Esophagus (tissue), 2 donors: ENCODE results near the gene ACE. TPM values are rescaled to one million over a fixed set of nuclear protein-coding genes. Genes with fewer than 3 reads are reported as not detected.

Experiments used
- H3K27ac ChIP-seq, 2 donors: one replicate each; pipeline ENCODE4 v1.5.1; 2013; ENCODE audit warnings: low read depth in 2 of 2, mild to moderate bottlenecking in 2 of 2, inconsistent platforms in 1 of 2, low read length in 1 of 2, moderate library complexity in 1 of 2
- H3K27me3 ChIP-seq, 2 donors: one replicate each; pipeline ENCODE4 v1.6.1; 2013; ENCODE audit warnings: low read length in 2 of 2, control low read depth in 1 of 2, mild to moderate bottlenecking in 1 of 2; ENCODE audit not compliant: insufficient read depth in 2 of 2, control insufficient read depth in 1 of 2
- H3K36me3 ChIP-seq, 2 donors: one replicate each; pipeline ENCODE4 v1.6.1; 2013; ENCODE audit warnings: low read length in 1 of 2; ENCODE audit not compliant: control insufficient read depth in 2 of 2, insufficient read depth in 2 of 2
- H3K4me1 ChIP-seq, 2 donors: one replicate each; pipeline ENCODE4 v1.6.1; 2013; ENCODE audit warnings: low read length in 1 of 2; ENCODE audit not compliant: control insufficient read depth in 2 of 2, insufficient read depth in 2 of 2
- H3K4me3 ChIP-seq, 2 donors: one replicate each; pipeline ENCODE4 v1.5.1; 2013; ENCODE audit warnings: low read length in 2 of 2, mild to moderate bottlenecking in 2 of 2, low read depth in 1 of 2, moderate library complexity in 1 of 2
- H3K9me3 ChIP-seq, 2 donors: one replicate each; pipeline ENCODE4 v1.6.1; 2013; ENCODE audit warnings: mild to moderate bottlenecking in 2 of 2, low read depth in 1 of 2, low read length in 1 of 2, moderate library complexity in 1 of 2; ENCODE audit not compliant: control insufficient read depth in 2 of 2, insufficient read depth in 1 of 2
- WGBS, 2 donors: extraction: QIAGEN DNeasy Blood & Tissue Kit; methylation state at CpG; one replicate each; pipeline ENCODE4 v1.1.7; 2013; 5-methylcytosine and 5-hydroxymethylcytosine counted together
- polyA plus RNA-seq, 2 donors: library from polyadenylated mRNA; stranded (reverse); fragments of 200-250 nt; gene quantifications; one replicate each; pipeline ENCODE4 v1.2.3, GENCODE V29; 2013
- donor health status: healthy with polysubstance abuse.
- donor health status: Bipolar disorder and iron deficiency.

ACE gene
- polyA plus RNA-seq, 2 donors, result 1.2 to 1.9 TPM

- 88 to 91% methylated on average over 9 of the region's 9 CpGs for WGBS, 2 donors
- Histone ChIP-seq H3K4me3 (no peak overlapping the region), H3K4me1 (no peaks in the 10 kb centered on the region), H3K36me3 (no peaks in the 10 kb centered on the region), H3K27me3 (peaks cover 0 to 3% of the 10 kb centered on the region in 2 donors), H3K27ac (no peak overlapping the region), H3K9me3 (peaks cover 0 to under 1% of the 10 kb centered on the region in 2 donors)
Measured at GRCh38 chr17:63505341-63505740, 28.5 kb downstream of the ACE start.

GRCh38 chr17:63506627-63507026, 29.8 kb downstream of the ACE start:
- no peaks in the 10 kb centered on the region for H3K4me1 ChIP-seq
- no peaks in the 10 kb centered on the region for H3K36me3 ChIP-seq
- H3K27ac ChIP-seq, result no peak overlapping the region
- peaks cover 0 to 3% of the 10 kb centered on the region in 2 donors for H3K27me3 ChIP-seq
- H3K9me3 ChIP-seq, result peaks cover 0 to 2% of the 10 kb centered on the region in 2 donors
- H3K4me3 ChIP-seq, result no peak overlapping the region
- 88 to 94% methylated on average over 3 of the region's 3 CpGs for WGBS, 2 donors

DNA sequence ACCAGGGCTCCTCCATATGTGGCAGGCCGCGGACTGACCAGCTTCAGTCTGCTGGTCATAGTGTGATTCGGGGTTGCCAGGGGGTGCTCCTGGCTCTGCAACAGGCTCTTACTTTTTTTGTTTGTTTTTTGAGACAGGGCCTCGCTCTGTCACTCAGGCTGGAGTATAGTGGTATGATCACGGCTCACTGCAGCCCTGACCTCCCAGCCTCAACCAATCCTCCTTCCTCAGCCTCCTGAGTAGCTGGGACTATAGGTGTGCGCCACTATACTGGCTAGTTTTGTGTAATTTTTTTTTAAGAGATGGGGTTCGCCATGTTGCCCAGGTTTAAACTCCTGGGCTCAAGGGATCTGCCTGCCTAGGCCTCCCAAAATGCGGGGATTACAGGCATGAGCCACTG, 34.5 kb downstream of the ACE start:
- H3K9me3 ChIP-seq, result peaks cover 0 to 2% of the 10 kb centered on the region in 2 donors
- no peaks in the 10 kb centered on the region for H3K36me3 ChIP-seq
- 87 to 93% methylated on average over 8 of the region's 8 CpGs for WGBS, 2 donors
- no peaks in the 10 kb centered on the region for H3K27me3 ChIP-seq
- no peak overlapping the region for H3K4me3 ChIP-seq
- H3K4me1 ChIP-seq, result no peaks in the 10 kb centered on the region
- H3K27ac ChIP-seq, result no peak overlapping the region

- WGBS, 2 donors, result 84 to 88% methylated on average over 3 of the region's 3 CpGs
- no peak overlapping the region for H3K27ac ChIP-seq
- peaks cover 0 to 2% of the 10 kb centered on the region in 2 donors for H3K9me3 ChIP-seq
- H3K4me3 ChIP-seq, result no peak overlapping the region
- no peaks in the 10 kb centered on the region for H3K27me3 ChIP-seq
- H3K4me1 ChIP-seq, result no peaks in the 10 kb centered on the region
- H3K36me3 ChIP-seq, result no peaks in the 10 kb centered on the region
Measured at GRCh38 chr17:63512388-63512787, 35.5 kb downstream of the ACE start.

GRCh38 chr17:63512896-63513644, 36.2 kb downstream of the ACE start:
- Histone ChIP-seq H3K36me3 (no peaks in the 10 kb centered on the region), H3K27me3 (no peaks in the 10 kb centered on the region), H3K4me1 (no peaks in the 10 kb centered on the region), H3K9me3 (peaks cover 0 to 2% of the 10 kb centered on the region in 2 donors), H3K27ac (no peak overlapping the region), H3K4me3 (no peak overlapping the region)
- WGBS, 2 donors, result 60 to 64% methylated on average over 7 of the region's 7 CpGs

DNA sequence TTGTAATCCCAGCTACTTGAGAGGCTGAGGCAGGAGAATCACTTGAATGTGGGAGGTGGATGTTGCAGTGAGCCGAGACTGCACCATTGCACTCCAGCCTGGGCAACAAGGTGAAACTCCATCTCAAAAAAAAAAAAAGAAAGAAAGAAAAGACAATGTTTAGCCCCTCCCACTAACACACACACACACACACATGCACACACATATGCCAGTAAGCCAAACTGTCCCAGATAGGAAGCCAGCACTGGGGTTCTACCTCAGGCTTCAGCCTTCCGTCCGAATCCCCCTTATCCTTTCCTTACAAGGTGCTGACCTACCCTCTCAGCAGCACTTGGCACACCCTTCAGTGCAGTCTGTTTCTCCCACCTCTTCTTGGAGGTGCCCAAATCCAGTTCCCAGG, 37.6 kb downstream of the ACE start:
- no peaks in the 10 kb centered on the region for H3K27me3 ChIP-seq
- H3K4me1 ChIP-seq, result peaks cover 0 to 2% of the 10 kb centered on the region in 2 donors
- H3K27ac ChIP-seq, result no peak overlapping the region
- 86 to 88% methylated on average over 3 of the region's 3 CpGs for WGBS, 2 donors
- no peak overlapping the region for H3K4me3 ChIP-seq
- peaks cover 0 to 2% of the 10 kb centered on the region in 2 donors for H3K9me3 ChIP-seq
- H3K36me3 ChIP-seq, result no peaks in the 10 kb centered on the region

DNA sequence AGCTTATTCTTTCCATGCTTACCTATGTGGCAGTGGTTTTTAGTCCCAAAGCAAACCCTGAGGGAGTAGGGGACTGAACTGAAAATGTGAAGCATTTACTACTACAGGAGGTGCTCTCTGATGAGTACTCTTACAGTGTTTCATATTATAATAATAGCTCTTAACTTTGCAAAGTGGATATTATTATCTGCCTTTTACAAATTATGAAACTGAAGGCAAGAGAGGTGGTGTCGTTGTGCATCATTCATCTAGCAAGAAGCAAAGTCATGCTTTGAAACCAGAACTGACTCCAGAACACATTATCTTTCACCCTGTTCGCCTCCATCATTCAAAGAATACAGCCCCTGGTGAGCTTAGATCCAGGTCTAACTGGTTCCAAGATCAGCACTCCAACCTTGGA, 38.1 kb downstream of the ACE start:
- WGBS, 2 donors, result 79 to 84% methylated on average over 2 of the region's 2 CpGs
- Histone ChIP-seq H3K9me3 (peaks cover 0 to 2% of the 10 kb centered on the region in 2 donors), H3K4me1 (peaks cover 0 to 2% of the 10 kb centered on the region in 2 donors), H3K27me3 (no peaks in the 10 kb centered on the region), H3K27ac (no peak overlapping the region), H3K4me3 (no peak overlapping the region), H3K36me3 (no peaks in the 10 kb centered on the region)

GRCh38 chr17:63515426-63515825, 38.6 kb downstream of the ACE start:
- Histone ChIP-seq H3K27ac (no peak overlapping the region), H3K36me3 (no peaks in the 10 kb centered on the region), H3K9me3 (peaks cover 0 to under 1% of the 10 kb centered on the region in 2 donors), H3K4me1 (peaks cover 0 to 2% of the 10 kb centered on the region in 2 donors), H3K27me3 (no peaks in the 10 kb centered on the region), H3K4me3 (no peak overlapping the region)
- WGBS, 2 donors, result 43 to 45% methylated on average over 1 of the region's 1 CpG

DNA sequence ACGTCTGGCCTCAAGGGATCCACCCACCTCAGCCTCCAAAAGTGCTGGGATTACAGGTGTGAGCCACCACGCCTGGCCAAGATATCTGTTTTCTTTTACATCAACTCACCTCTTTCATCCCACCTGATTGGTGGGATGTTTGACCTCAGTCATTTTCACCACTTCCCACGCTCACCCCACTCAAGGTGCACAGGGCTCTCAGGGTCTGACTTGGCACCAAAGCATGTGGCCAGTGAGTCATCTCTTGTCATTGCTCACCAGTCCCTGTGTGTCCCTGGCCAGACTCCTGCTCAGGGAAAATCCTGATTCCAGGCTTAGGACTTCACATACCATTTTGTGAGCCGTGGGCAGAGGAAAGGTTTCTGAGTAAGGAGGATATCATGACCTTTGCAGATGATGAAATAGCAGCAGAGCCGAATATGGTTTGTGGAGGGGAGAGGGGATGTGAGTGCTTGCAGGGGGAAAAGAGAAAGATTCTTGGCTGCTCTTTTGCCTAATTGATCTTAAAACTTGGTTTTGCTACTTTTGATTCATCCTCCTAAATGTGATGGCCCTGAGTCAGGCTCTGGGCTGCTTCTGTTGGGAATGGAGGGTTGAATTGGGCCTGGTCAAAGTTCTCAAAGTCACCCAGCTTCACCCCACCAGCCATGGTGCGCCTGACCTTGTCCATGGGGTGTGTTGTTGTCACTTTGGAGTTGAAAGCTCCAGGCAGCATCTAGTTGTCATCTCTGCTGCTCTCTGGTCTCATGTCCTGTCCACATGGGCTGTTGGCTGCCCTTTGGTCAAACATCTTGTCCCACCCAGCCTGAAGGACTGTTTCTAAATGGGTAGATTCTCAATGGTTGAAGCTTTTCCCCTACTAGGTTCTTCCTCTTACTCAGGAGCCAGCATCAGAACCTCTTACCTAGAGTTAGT, 40.3 kb downstream of the ACE start:
- no peak overlapping the region for H3K27ac ChIP-seq
- H3K36me3 ChIP-seq, result no peaks in the 10 kb centered on the region
- no peaks in the 10 kb centered on the region for H3K9me3 ChIP-seq
- 69 to 72% methylated on average over 6 of the region's 6 CpGs for WGBS, 2 donors
- no peaks in the 10 kb centered on the region for H3K27me3 ChIP-seq
- peaks cover 0 to 2% of the 10 kb centered on the region in 2 donors for H3K4me1 ChIP-seq
- no peak overlapping the region for H3K4me3 ChIP-seq
